Testis (tissue), 2 donors: ENCODE results near the gene P3R3URF.

Experiments used
- POLR2A ChIP-seq: fragments of 450-650 bp; IDR thresholded peaks from one replicate; pipeline ENCODE4 v1.6.1; 2017; ENCODE audit warnings: antibody characterized with exemption, mild to moderate bottlenecking, moderate library complexity
- TF ChIP-seq, protein P1 (sequence below), 3 experiments: fragments of 450-650 bp in 2 of 3; fragments of 200-600 bp in 1 of 3; sonication (generic) in 1 of 3; IDR thresholded peaks; one replicate each; pipeline ENCODE4 v1.5.1; 2016 to 2019; ENCODE audit warnings: antibody characterized with exemption in 3 of 3, mild to moderate bottlenecking in 2 of 3, moderate library complexity in 1 of 3

DNA sequence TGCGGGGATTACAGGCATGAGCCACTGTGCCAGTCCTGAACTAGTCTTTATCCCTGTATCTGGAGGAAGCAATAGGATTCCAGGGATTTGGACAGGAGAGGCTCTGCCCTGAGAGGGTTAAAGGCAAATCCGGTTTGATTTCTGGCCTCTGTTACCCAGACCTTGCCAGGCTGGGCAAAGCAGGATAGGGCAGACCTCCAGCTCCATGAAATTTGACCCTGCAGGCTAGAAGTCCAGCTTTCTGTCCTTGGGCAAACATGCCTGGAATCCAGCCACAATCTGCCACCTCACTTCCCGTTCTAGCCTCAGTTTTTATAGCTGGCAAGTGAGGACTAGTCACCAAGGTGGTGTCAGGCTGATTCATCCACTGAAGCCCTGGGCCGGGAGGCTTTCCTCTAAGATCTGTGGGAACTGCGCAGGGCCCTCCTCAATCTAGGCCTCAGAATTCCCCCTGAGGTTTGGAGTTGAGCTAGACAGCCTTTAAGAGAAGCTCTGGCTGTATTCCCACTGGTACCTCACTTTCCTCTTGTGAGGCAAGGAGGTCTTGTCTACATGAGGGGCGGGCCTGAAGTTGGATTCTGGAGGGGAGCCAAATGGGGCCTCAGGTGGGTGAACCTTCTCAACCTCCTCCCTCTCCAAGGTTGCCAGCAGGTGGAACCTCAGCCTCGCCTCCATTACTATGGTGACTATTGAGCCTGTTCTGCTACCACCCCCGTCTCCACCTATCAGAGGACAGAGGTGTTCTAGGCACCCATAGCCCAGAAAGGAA, 7.0 kb upstream of the P3R3URF start:
- TF ChIP-seq, protein P1, sequence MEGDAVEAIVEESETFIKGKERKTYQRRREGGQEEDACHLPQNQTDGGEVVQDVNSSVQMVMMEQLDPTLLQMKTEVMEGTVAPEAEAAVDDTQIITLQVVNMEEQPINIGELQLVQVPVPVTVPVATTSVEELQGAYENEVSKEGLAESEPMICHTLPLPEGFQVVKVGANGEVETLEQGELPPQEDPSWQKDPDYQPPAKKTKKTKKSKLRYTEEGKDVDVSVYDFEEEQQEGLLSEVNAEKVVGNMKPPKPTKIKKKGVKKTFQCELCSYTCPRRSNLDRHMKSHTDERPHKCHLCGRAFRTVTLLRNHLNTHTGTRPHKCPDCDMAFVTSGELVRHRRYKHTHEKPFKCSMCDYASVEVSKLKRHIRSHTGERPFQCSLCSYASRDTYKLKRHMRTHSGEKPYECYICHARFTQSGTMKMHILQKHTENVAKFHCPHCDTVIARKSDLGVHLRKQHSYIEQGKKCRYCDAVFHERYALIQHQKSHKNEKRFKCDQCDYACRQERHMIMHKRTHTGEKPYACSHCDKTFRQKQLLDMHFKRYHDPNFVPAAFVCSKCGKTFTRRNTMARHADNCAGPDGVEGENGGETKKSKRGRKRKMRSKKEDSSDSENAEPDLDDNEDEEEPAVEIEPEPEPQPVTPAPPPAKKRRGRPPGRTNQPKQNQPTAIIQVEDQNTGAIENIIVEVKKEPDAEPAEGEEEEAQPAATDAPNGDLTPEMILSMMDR (IDR thresholded peaks at IDR 0.05) = no peak
- no peak for TF ChIP-seq POLR2A
